HCT116 (cell line): ENCODE data around the gene GABARAP. TPM values are rescaled to one million over a fixed set of nuclear protein-coding genes. Genes with fewer than 3 reads are reported as not detected.

Experiments used
- CBX3 ChIP-seq: IDR thresholded peaks from 2 replicates; pipeline ENCODE4 v1.6.1; 2012; ENCODE audit warnings: low read depth
- ELF1 ChIP-seq: IDR thresholded peaks from 2 replicates; pipeline ENCODE4 v1.6.1; 2012; ENCODE audit warnings: low read depth, borderline replicate concordance
- POLR2AphosphoS5 ChIP-seq: IDR thresholded peaks from 2 replicates; pipeline ENCODE4 v1.6.1; 2011; ENCODE audit warnings: mild to moderate bottlenecking, low read depth, low read length, moderate library complexity
- SIN3A ChIP-seq: IDR thresholded peaks from 2 replicates; pipeline ENCODE4 v1.6.1; 2012; ENCODE audit warnings: low read depth
- TCF7L2 ChIP-seq: IDR thresholded peaks from 2 replicates; pipeline ENCODE4 v1.7.0; 2011; ENCODE audit warnings: borderline replicate concordance, inconsistent platforms; ENCODE audit not compliant: insufficient read depth, insufficient read length; ENCODE audit errors: extremely low read depth
- YY1 ChIP-seq: IDR thresholded peaks from 2 replicates; pipeline ENCODE4 v1.6.1; 2011; ENCODE audit warnings: low read length, low read depth, moderate library complexity, mild to moderate bottlenecking; ENCODE audit not compliant: insufficient replicate concordance; ENCODE audit errors: extremely low read depth
- ZFX ChIP-seq: fragments of 450-650 bp; IDR thresholded peaks from 2 replicates; pipeline ENCODE4 v1.6.1; 2017
- ZNF274 ChIP-seq: fragments of 200-500 bp; sonication (Bioruptor generic); IDR thresholded peaks from 2 replicates; pipeline ENCODE4 v1.6.1; 2014; ENCODE audit warnings: mild to moderate bottlenecking, low read depth, low read length, inconsistent platforms
- total RNA-seq: library from RNA; stranded (reverse); gene quantifications from one replicate; pipeline ENCODE4 v1.2.1, GENCODE V29; 2021; ENCODE audit not compliant: unreplicated experiment
- TF ChIP-seq, protein P1 (sequence below): IDR thresholded peaks from 2 replicates; pipeline ENCODE4 v1.6.1; 2012; ENCODE audit warnings: low read depth

Gene GABARAP
- total RNA-seq, 1 experiment from 2014 or later = 287 TPM

DNA sequence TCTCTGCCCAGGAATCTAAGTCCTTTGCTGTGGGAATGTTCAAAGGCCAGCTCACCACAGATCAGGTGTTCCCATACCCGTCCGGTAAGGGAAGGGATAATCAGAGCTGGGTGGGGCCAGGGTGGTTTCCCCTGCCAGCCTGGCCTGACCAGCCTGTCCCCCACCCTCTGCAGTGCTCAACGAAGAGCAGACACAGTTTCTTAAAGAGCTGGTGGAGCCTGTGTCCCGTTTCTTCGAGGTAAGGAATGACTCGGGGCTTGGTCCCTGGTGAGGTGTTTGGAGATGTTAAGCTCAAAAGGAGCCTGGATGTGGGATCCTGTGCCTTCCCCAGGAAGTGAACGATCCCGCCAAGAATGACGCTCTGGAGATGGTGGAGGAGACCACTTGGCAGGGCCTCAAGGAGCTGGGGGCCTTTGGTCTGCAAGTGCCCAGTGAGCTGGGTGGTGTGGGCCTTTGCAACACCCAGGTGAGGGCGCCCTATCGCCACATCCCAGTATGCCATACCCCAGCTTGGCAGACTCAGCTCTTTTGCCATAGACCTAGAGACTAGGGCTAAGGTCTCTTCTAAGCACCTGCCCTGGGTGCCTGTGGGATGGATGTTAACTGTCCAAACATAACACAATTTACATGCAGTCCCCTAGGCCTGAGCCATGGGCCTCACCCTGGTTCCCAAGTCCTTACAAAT, 21.5 kb downstream of the GABARAP start (continued):
- TF ChIP-seq, protein P1, sequence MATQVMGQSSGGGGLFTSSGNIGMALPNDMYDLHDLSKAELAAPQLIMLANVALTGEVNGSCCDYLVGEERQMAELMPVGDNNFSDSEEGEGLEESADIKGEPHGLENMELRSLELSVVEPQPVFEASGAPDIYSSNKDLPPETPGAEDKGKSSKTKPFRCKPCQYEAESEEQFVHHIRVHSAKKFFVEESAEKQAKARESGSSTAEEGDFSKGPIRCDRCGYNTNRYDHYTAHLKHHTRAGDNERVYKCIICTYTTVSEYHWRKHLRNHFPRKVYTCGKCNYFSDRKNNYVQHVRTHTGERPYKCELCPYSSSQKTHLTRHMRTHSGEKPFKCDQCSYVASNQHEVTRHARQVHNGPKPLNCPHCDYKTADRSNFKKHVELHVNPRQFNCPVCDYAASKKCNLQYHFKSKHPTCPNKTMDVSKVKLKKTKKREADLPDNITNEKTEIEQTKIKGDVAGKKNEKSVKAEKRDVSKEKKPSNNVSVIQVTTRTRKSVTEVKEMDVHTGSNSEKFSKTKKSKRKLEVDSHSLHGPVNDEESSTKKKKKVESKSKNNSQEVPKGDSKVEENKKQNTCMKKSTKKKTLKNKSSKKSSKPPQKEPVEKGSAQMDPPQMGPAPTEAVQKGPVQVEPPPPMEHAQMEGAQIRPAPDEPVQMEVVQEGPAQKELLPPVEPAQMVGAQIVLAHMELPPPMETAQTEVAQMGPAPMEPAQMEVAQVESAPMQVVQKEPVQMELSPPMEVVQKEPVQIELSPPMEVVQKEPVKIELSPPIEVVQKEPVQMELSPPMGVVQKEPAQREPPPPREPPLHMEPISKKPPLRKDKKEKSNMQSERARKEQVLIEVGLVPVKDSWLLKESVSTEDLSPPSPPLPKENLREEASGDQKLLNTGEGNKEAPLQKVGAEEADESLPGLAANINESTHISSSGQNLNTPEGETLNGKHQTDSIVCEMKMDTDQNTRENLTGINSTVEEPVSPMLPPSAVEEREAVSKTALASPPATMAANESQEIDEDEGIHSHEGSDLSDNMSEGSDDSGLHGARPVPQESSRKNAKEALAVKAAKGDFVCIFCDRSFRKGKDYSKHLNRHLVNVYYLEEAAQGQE = no peak
- TF ChIP-seq ZNF274 (no peak), CBX3 (no peak), ZFX (no peak), YY1 (no peak), TCF7L2 (no peak), POLR2AphosphoS5 (peak; percentile 44; the same call in 1 of the 2 replicates), ELF1 (no peak), SIN3A (no peak)
